Keratinocyte (primary cell): Measurements from ENCODE around the gene CEMIP2. TPM values are rescaled to one million over a fixed set of nuclear protein-coding genes. Genes with fewer than 3 reads are reported as not detected.

Source experiments
- DNase-seq: peaks from one replicate; pipeline ENCODE4 v3.0.0-alpha.2; 2011; ENCODE audit warnings: low read depth, missing footprints, low spot score
- FAIRE-seq: peaks from 2 replicates; lab custom pipeline; 2011; peaks lifted over from hg19 to GRCh38; lab: Jason Lieb, UNC
- H2AFZ ChIP-seq: 2 replicates; pipeline ENCODE4 v1.6.0; 2012; ENCODE audit warnings: low read length, control low read depth, inconsistent platforms; ENCODE audit not compliant: control insufficient read depth
- H3K27ac ChIP-seq: 2 replicates; pipeline ENCODE4 v1.5.1; 2011; ENCODE audit warnings: low read length; ENCODE audit not compliant: control insufficient read depth, insufficient read depth
- H3K27me3 ChIP-seq: 3 replicates; pipeline ENCODE4 v1.6.0; 2011; ENCODE audit warnings: low read length; ENCODE audit not compliant: control insufficient read depth, insufficient read depth; ENCODE audit errors: extremely low read depth
- H3K36me3 ChIP-seq, 2 experiments: 2 replicates in 1 of 2; 3 replicates in 1 of 2; pipeline ENCODE4 v1.5.1; 2011; ENCODE audit warnings: low read length in 2 of 2, mild to moderate bottlenecking in 1 of 2; ENCODE audit not compliant: control insufficient read depth in 2 of 2, insufficient read depth in 2 of 2; ENCODE audit errors: extremely low read depth in 1 of 2
- H3K4me1 ChIP-seq: 3 replicates; pipeline ENCODE4 v1.5.1; 2011; ENCODE audit warnings: low read length; ENCODE audit not compliant: control insufficient read depth, insufficient read depth; ENCODE audit errors: extremely low read depth
- H3K4me2 ChIP-seq: 3 replicates; pipeline ENCODE4 v1.6.0; 2011; ENCODE audit warnings: low read depth, low read length; ENCODE audit not compliant: control insufficient read depth, insufficient read depth; ENCODE audit errors: extremely low read depth
- H3K4me3 ChIP-seq, 3 experiments: fragments of 200-600 bp in 1 of 3; sonication (generic) in 1 of 3; 2 replicates in 2 of 3; 3 replicates in 1 of 3; pipeline ENCODE4 v1.5.1; 2011 to 2016; ENCODE audit warnings: low read length in 3 of 3, mild to moderate bottlenecking in 3 of 3, control low read depth in 2 of 3, inconsistent platforms in 1 of 3, low read depth in 1 of 3, mixed read lengths in 1 of 3, mixed run types in 1 of 3, moderate library complexity in 1 of 3; ENCODE audit not compliant: control insufficient read depth in 2 of 3, insufficient read depth in 2 of 3; ENCODE audit errors: extremely low read depth in 1 of 3
- H3K79me2 ChIP-seq: 2 replicates; pipeline ENCODE4 v1.6.0; 2012; ENCODE audit warnings: low read length; ENCODE audit not compliant: control insufficient read depth, insufficient read depth
- H3K9ac ChIP-seq: 3 replicates; pipeline ENCODE4 v1.6.0; 2011; ENCODE audit warnings: low read length; ENCODE audit not compliant: control insufficient read depth, insufficient read depth; ENCODE audit errors: extremely low read depth
- H3K9me1 ChIP-seq: 3 replicates; pipeline ENCODE4 v1.6.0; 2011; ENCODE audit warnings: low read length; ENCODE audit not compliant: control insufficient read depth, insufficient read depth; ENCODE audit errors: extremely low read depth
- H3K9me3 ChIP-seq: 2 replicates; pipeline ENCODE4 v1.5.1; 2012; ENCODE audit warnings: low read depth, low read length; ENCODE audit not compliant: control insufficient read depth
- H4K20me1 ChIP-seq: 3 replicates; pipeline ENCODE4 v1.6.0; 2011; ENCODE audit warnings: low read length; ENCODE audit not compliant: control insufficient read depth, insufficient read depth; ENCODE audit errors: extremely low read depth
- EZH2 ChIP-seq: IDR thresholded peaks from one replicate; pipeline ENCODE4 v1.6.1; 2012; ENCODE audit warnings: inconsistent platforms, mild to moderate bottlenecking, low read length, moderate library complexity
- dilution Hi-C: fragments of 300-500 bp; cut with MboI; formaldehyde crosslinking; loops from one replicate; pipeline ENCODE4 v1.7.0; 2020; ENCODE audit warnings: low sequenced_read_pairs; ENCODE audit not compliant: extremely low pct_ligation_motif_present
- polyA plus RNA-seq, 5 experiments: library from polyadenylated mRNA; depleted of rRNA in 3 of 5; stranded (reverse) in 3 of 5; stranded (forward) in 1 of 5; unstranded in 1 of 5; fragments of >200 nt; gene quantifications; 1 replicate in 1 of 5; 2 replicates in 3 of 5; 3 replicates in 1 of 5; pipeline versions ENCODE4 v1.2.1 to v1.2.3, GENCODE V29; 2011 to 2012; ENCODE audit warnings: missing spikeins in 2 of 5, low read depth in 1 of 5, low replicate concordance in 1 of 5
- TF ChIP-seq, protein P1 (sequence below), 3 experiments: IDR thresholded peaks in 1 of 3; conservative IDR thresholded peaks in 1 of 3; optimal IDR thresholded peaks in 1 of 3; 2 replicates in 2 of 3; 3 replicates in 1 of 3; pipeline versions ENCODE3 to v1.5.1; 2011; ENCODE audit warnings: low read length in 3 of 3, mild to moderate bottlenecking in 3 of 3, moderate library complexity in 2 of 3, control low read depth in 1 of 3, inconsistent platforms in 1 of 3; ENCODE audit not compliant: insufficient read depth in 2 of 3; ENCODE audit errors: extremely low read depth in 1 of 3

Gene CEMIP2
- polyA plus RNA-seq, 1 donor (not counting 4 experiments of a cell fraction or from before 2014, with no cell fraction given), result 47.7 TPM

- Histone ChIP-seq H2AFZ (no peak overlapping the region), H3K9ac (no peak overlapping the region), H3K36me3 (peaks cover 8 to 24% of the 10 kb centered on the region in 2 experiments), H3K79me2 (peaks cover 22% of the 10 kb centered on the region), H3K9me1 (peaks cover under 1% of the 10 kb centered on the region), H4K20me1 (no peaks in the 10 kb centered on the region), H3K9me3 (no peaks in the 10 kb centered on the region), H3K4me3 (no peak overlapping the region), H3K27ac (no peak overlapping the region), H3K4me1 (no peaks in the 10 kb centered on the region), H3K27me3 (no peaks in the 10 kb centered on the region), H3K4me2 (no peak overlapping the region)
- dilution Hi-C loops, result no loop called here
- FAIRE-seq (no peak), DNase-seq (no peak)
- TF ChIP-seq EZH2, result no peak
- TF ChIP-seq, protein P1, sequence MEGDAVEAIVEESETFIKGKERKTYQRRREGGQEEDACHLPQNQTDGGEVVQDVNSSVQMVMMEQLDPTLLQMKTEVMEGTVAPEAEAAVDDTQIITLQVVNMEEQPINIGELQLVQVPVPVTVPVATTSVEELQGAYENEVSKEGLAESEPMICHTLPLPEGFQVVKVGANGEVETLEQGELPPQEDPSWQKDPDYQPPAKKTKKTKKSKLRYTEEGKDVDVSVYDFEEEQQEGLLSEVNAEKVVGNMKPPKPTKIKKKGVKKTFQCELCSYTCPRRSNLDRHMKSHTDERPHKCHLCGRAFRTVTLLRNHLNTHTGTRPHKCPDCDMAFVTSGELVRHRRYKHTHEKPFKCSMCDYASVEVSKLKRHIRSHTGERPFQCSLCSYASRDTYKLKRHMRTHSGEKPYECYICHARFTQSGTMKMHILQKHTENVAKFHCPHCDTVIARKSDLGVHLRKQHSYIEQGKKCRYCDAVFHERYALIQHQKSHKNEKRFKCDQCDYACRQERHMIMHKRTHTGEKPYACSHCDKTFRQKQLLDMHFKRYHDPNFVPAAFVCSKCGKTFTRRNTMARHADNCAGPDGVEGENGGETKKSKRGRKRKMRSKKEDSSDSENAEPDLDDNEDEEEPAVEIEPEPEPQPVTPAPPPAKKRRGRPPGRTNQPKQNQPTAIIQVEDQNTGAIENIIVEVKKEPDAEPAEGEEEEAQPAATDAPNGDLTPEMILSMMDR (optimal IDR thresholded peaks at IDR 0.05 in 1 of 3, IDR thresholded peaks at IDR 0.05 in 1 of 3, conservative IDR thresholded peaks at IDR 0.05 in 1 of 3; ENCODE audit: extremely low read depth in 1 of 3, insufficient read depth in 2 of 3, low read length in 3 of 3), result no peak
Measured at GRCh38 chr9:71747576-71747975, 20.7 kb downstream of the CEMIP2 start.

DNA sequence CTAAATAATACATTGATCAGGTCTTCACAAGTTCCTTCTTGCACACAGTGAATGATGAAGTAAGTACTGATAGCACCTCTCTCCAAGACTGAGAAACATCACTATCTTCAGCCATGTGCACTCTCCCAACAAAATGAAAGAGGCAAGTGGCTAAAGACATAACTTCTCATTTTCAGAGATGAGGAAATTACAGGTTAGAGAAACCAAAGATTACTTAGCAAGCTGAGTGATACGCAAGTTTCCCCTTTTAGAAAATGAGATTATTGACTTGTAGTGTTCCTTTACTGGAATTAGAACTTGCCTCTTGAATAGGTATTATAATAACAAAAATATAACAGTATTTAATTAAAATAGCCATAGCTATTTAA, 21.6 kb downstream of the CEMIP2 start:
- Histone ChIP-seq H3K27me3 (no peaks in the 10 kb centered on the region), H2AFZ (no peak overlapping the region), H3K9me1 (no peaks in the 10 kb centered on the region), H3K4me3 (no peak overlapping the region), H3K36me3 (peaks cover 8 to 24% of the 10 kb centered on the region in 2 experiments), H3K4me2 (no peak overlapping the region), H4K20me1 (no peaks in the 10 kb centered on the region), H3K9ac (no peak overlapping the region), H3K4me1 (peaks cover 7% of the 10 kb centered on the region), H3K9me3 (no peaks in the 10 kb centered on the region), H3K27ac (no peak overlapping the region), H3K79me2 (peaks cover 15% of the 10 kb centered on the region)
- TF ChIP-seq, protein P1 (optimal IDR thresholded peaks at IDR 0.05 in 1 of 3, IDR thresholded peaks at IDR 0.05 in 1 of 3, conservative IDR thresholded peaks at IDR 0.05 in 1 of 3; ENCODE audit: extremely low read depth in 1 of 3, insufficient read depth in 2 of 3, low read length in 3 of 3), result no peak
- TF ChIP-seq EZH2, result no peak
- DNase-seq, result no peak
- dilution Hi-C loops, result no loop called here
- no peak for FAIRE-seq
